Cardiac muscle cell (in vitro differentiated cells and primary cell): ENCODE data around the gene INPP5D. TPM values are rescaled to one million over a fixed set of nuclear protein-coding genes. Genes with fewer than 3 reads are reported as not detected.
"Not testable (repeated sequence)": the region's sequence is repeated elsewhere in the genome, so short reads cannot be mapped to it uniquely, and the experiment has no call there.

Experiments used
- DNase-seq, 2 donors: peaks; one replicate each; pipeline versions ENCODE4 v3.0.0 to v3.0.0-alpha.2; 2010 to 2017; ENCODE audit warnings: low read depth in 1 of 2, low spot score in 1 of 2
- H3K27ac ChIP-seq: fragments of 200-600 bp; sonication (generic); 2 replicates; pipeline ENCODE4 v1.5.1; 2016
- H3K27me3 ChIP-seq: fragments of 200-600 bp; sonication (generic); 2 replicates; pipeline ENCODE4 v1.6.0; 2016; ENCODE audit warnings: control low read depth
- H3K36me3 ChIP-seq: fragments of 200-600 bp; sonication (generic); 2 replicates; pipeline ENCODE4 v1.5.1; 2016; ENCODE audit warnings: control low read depth
- H3K4me1 ChIP-seq: fragments of 200-600 bp; sonication (generic); 2 replicates; pipeline ENCODE4 v1.8.1; 2017; ENCODE audit warnings: low read depth, mild to moderate bottlenecking, mixed run types
- H3K4me3 ChIP-seq: fragments of 200-600 bp; sonication (generic); 2 replicates; pipeline ENCODE4 v1.5.1; 2016; ENCODE audit warnings: mild to moderate bottlenecking
- H3K9me3 ChIP-seq: fragments of 200-600 bp; sonication (generic); 2 replicates; pipeline ENCODE4 v1.5.1; 2017; ENCODE audit warnings: low read depth, mild to moderate bottlenecking, control low read depth
- polyA plus RNA-seq: library from polyadenylated mRNA; unstranded; fragments of >200 nt; fragmentation: Nextera tagmentation; extraction: Ambion mirVana; gene quantifications from 2 replicates; pipeline ENCODE4 v1.2.1, GENCODE V29; 2016
- total RNA-seq: library from RNA; depleted of rRNA; stranded (reverse); fragments of >200 nt; gene quantifications from 2 replicates; pipeline ENCODE4 v1.2.3, GENCODE V29; 2016
- TF ChIP-seq, protein P1 (sequence below): IDR thresholded peaks from 2 replicates; pipeline ENCODE4 v1.5.1; 2012; ENCODE audit warnings: low read depth, mild to moderate bottlenecking, low read length

The INPP5D gene
- total and polyA plus RNA-seq, 2 experiments from 2014 or later, result 4.5 to 6.8 TPM

- Histone ChIP-seq H3K27me3 (no peaks in the 10 kb centered on the region), H3K36me3 (no peaks in the 10 kb centered on the region), H3K9me3 (no peaks in the 10 kb centered on the region), H3K27ac (no peak overlapping the region), H3K4me3 (no peak overlapping the region), H3K4me1 (peaks cover 4% of the 10 kb centered on the region)
- TF ChIP-seq, protein P1, sequence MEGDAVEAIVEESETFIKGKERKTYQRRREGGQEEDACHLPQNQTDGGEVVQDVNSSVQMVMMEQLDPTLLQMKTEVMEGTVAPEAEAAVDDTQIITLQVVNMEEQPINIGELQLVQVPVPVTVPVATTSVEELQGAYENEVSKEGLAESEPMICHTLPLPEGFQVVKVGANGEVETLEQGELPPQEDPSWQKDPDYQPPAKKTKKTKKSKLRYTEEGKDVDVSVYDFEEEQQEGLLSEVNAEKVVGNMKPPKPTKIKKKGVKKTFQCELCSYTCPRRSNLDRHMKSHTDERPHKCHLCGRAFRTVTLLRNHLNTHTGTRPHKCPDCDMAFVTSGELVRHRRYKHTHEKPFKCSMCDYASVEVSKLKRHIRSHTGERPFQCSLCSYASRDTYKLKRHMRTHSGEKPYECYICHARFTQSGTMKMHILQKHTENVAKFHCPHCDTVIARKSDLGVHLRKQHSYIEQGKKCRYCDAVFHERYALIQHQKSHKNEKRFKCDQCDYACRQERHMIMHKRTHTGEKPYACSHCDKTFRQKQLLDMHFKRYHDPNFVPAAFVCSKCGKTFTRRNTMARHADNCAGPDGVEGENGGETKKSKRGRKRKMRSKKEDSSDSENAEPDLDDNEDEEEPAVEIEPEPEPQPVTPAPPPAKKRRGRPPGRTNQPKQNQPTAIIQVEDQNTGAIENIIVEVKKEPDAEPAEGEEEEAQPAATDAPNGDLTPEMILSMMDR, result no peak
- peak in 1 of 2 donors; percentile 55 for DNase-seq
These were observed 93.1 kb downstream of the INPP5D start for GRCh38 chr2:233153146-233153798.

GRCh38 chr2:233156001-233156400 is 95.9 kb downstream of the INPP5D start:
- no peaks in the 10 kb centered on the region for H3K27me3 ChIP-seq
- H3K4me3 ChIP-seq, result no peak overlapping the region
- no peaks in the 10 kb centered on the region for H3K36me3 ChIP-seq
- no peaks in the 10 kb centered on the region for H3K9me3 ChIP-seq
- H3K27ac ChIP-seq, result no peak overlapping the region
- TF ChIP-seq, protein P1, result no peak
- H3K4me1 ChIP-seq, result peaks cover 4% of the 10 kb centered on the region
- DNase-seq, result no peak

DNA sequence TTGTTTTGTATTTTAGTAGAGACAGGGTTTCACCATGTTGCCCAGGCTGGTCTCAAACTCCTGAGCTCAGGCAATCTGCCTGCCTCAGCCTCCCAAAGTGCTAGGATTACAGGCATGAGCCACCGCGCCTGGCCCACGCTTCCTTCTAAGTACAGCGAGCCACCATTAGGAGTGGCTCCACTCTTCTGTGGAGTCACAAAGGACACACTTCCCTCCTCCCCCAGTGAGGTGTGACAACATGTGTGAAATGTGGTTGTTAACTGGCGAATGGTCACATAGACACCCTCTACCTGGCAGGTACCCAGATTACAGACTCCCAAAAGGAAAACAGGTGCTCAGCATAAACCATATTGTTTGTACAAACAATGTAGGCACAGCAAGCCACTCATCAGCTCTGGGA is 96.3 kb downstream of the INPP5D start:
- not testable (repeated sequence) for H3K27ac ChIP-seq, H3K36me3 ChIP-seq, H3K4me1 ChIP-seq, H3K27me3 ChIP-seq, DNase-seq, H3K9me3 ChIP-seq, H3K4me3 ChIP-seq

DNA sequence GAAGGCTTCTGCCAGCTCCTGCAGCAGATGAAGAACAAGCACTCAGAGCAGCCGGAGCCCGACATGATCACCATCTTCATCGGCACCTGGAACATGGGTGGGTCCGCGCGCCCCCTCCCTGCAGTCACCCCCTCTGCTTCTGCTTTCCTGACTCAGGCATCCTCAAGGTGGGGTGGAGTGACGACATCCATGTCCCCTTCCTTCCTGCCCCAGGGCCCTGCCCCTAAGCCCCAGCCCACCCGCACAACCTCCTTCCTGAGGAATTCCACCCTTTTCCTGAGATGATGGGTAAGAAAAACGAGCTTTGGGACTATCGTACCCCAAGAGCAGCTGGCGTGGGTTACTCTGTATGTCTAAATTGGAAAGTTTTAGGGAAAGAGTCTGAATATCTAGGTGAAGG is 101.6 kb downstream of the INPP5D start:
- H3K9me3 ChIP-seq, result no peaks in the 10 kb centered on the region
- TF ChIP-seq, protein P1, result no peak
- no peaks in the 10 kb centered on the region for H3K27me3 ChIP-seq
- H3K27ac ChIP-seq, result no peak overlapping the region
- H3K36me3 ChIP-seq, result no peaks in the 10 kb centered on the region
- DNase-seq, result no peak
- H3K4me3 ChIP-seq, result no peak overlapping the region
- no peaks in the 10 kb centered on the region for H3K4me1 ChIP-seq

DNA sequence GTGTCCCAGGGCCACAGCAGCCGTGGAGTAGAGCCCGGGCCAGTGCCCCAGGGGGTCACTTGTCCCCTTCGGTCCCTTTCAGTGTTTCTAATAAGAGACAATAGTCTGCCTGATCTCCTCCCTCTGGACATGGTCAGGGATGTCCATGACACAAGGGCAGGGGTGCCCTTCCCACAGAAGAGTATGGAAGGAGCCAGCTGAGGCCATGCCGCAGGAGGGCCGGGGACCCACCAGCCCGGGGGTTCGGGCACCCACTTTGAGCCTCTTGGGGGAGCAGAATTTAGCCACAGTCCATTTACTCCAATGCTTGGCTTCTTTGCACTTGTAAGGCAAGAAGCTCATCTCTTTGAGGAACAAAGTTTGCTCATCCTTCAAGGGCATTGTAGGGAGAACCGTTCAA is 102.6 kb downstream of the INPP5D start:
- H3K27ac ChIP-seq, result no peak overlapping the region
- H3K36me3 ChIP-seq, result no peaks in the 10 kb centered on the region
- no peaks in the 10 kb centered on the region for H3K9me3 ChIP-seq
- TF ChIP-seq, protein P1, result no peak
- H3K27me3 ChIP-seq, result no peaks in the 10 kb centered on the region
- no peak overlapping the region for H3K4me3 ChIP-seq
- DNase-seq, result no peak
- H3K4me1 ChIP-seq, result no peaks in the 10 kb centered on the region

GRCh38 chr2:233163486-233164103 is 103.5 kb downstream of the INPP5D start:
- TF ChIP-seq, protein P1, result no peak
- DNase-seq, result peak in 1 of 2 donors; percentile 12
- Histone ChIP-seq H3K36me3 (no peaks in the 10 kb centered on the region), H3K4me3 (no peak overlapping the region), H3K27me3 (no peaks in the 10 kb centered on the region), H3K4me1 (no peaks in the 10 kb centered on the region), H3K27ac (no peak overlapping the region), H3K9me3 (no peaks in the 10 kb centered on the region)
